ENCODE data around the gene UPK3B.
"Not testable (repeated sequence)": the region's sequence is repeated elsewhere in the genome, so short reads cannot be mapped to it uniquely, and the experiment has no call there.

The UPK3B gene

GRCh38 chr7:76483081-76483480, 27.3 kb upstream of the UPK3B start:
- not testable (repeated sequence) for H3K27ac Mint-ChIP-seq, H3K4me3 Mint-ChIP-seq, H3K9me3 Mint-ChIP-seq, H3K36me3 Mint-ChIP-seq, H3K4me1 Mint-ChIP-seq, H3K27me3 Mint-ChIP-seq

- H3K4me1 Mint-ChIP-seq, H3K27me3 Mint-ChIP-seq, H3K9me3 Mint-ChIP-seq, H3K27ac Mint-ChIP-seq, H3K36me3 Mint-ChIP-seq, H3K4me3 Mint-ChIP-seq: not testable (repeated sequence)
Observed at GRCh38 chr7:76484456-76484855, 25.9 kb upstream of the UPK3B start.

DNA sequence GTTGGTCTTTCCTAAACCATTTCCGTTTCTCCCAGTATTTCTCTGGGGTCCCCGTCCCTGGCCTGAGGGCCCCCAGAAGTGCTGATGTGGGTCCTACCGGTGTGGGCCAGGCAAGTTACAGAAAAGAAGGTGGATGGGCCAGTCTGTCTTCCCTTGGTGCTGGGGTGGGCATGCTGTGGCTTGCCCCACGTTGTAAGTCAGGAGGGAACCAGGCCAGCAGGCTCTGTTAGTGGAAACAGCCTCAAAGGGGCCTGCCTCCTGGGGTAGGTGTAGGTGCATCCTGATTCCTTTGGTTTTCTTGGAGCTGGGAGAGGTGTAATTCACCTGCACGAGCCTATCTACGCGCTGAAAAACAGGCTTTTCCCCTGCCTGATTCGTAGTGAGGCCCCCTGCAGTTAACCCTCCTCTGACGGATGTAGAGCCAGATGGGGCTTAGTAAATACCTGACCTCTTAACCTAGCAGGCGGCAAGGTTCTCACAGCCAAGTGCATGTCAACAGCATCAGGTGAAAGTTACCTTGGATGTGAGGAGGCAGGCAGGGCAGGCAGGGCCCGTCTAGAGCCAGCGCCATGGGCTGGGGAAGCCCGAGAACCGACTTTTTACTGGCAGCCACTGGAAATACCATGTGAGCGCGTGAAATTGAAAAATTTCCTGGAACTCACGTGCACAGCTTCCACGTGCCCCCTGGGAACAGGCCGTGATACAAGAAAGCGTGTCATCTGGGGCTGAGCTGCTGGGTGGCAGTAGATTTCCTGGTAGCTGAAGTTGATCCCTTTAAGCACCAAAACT, 24.3 kb upstream of the UPK3B start:
- H3K36me3 Mint-ChIP-seq, H3K4me1 Mint-ChIP-seq, H3K9me3 Mint-ChIP-seq: not testable (repeated sequence)

GRCh38 chr7:76486618-76487017, 23.7 kb upstream of the UPK3B start:
- H3K4me3 Mint-ChIP-seq = peak overlapping the region; percentile 23
- not testable (repeated sequence) for H3K9me3 Mint-ChIP-seq, H3K36me3 Mint-ChIP-seq, H3K27me3 Mint-ChIP-seq, H3K4me1 Mint-ChIP-seq
- H3K27ac Mint-ChIP-seq = peak overlapping the region; percentile 51

More for the DNA sequence above, 24.3 kb upstream of the UPK3B start:
- H3K27me3 Mint-ChIP-seq, H3K27ac Mint-ChIP-seq, H3K4me3 Mint-ChIP-seq: not testable (repeated sequence)

DNA sequence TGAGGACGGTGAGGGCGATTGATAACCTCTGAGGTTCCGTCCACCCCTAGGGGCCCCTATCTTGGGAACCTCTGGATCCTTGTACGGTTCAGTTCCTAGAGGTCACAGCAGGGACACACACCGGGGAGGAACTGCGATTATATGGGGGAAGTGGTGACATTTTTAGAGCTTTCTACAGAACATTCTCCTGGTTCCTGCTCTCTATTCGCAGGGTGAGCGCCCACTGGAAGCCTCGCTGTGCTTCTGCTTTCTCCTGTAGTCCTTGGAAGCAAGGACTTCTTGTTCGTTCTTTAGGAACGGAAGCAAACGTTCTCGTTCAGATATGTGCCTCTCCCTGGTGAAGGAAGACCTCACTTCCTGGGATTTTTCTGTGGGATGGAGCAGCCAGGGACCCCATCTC, 22.4 kb upstream of the UPK3B start:
- not testable (repeated sequence) for H3K27ac Mint-ChIP-seq, H3K4me1 Mint-ChIP-seq, H3K36me3 Mint-ChIP-seq, H3K9me3 Mint-ChIP-seq, H3K27me3 Mint-ChIP-seq, H3K4me3 Mint-ChIP-seq

DNA sequence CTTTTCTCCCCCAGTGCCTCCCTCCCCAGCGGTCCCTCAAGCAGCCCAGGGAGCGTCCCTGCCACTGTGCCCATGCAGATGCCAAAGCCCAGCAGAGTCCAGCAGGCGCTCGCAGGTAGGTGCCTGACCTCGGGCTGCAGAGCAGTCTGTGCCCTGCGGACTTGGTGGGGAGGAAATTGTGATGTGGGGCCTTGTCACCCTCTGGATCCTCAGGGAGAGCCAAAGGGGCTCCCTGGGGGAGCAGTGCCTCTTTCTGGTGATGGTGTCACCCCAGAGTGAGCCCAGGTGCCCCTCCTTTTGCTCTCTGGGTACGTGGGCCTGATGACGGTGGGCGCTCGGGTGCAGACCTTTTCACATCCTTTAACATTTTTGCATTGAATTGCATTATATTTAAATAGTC, 18.2 kb upstream of the UPK3B start:
- not testable (repeated sequence) for H3K4me3 Mint-ChIP-seq, H3K9me3 Mint-ChIP-seq, H3K4me1 Mint-ChIP-seq, H3K27ac Mint-ChIP-seq, H3K36me3 Mint-ChIP-seq, H3K27me3 Mint-ChIP-seq

DNA sequence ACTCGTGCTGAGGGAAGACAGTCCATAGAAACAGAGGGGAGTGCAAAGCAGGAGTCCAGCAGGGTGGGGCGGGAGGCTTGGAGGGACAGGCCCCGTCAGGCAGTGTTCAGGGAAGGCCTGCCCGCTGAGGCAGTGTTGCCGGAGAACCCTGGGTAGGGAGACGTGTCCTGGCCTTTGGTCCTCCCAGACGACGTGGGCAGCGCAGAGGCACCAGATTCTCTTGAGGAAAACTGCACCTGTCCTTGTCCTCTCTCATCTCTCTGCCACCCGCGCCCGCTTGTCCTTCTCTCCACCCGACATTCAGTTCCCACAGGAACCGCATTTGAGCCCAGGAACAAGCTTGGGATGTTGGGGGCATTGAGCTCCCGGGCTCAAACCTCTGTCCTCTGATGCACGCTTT, 14.6 kb upstream of the UPK3B start:
- not testable (repeated sequence) for H3K9me3 Mint-ChIP-seq, H3K27me3 Mint-ChIP-seq, H3K4me1 Mint-ChIP-seq, H3K4me3 Mint-ChIP-seq, H3K36me3 Mint-ChIP-seq, H3K27ac Mint-ChIP-seq

- not testable (repeated sequence) for H3K27ac Mint-ChIP-seq, H3K36me3 Mint-ChIP-seq, H3K9me3 Mint-ChIP-seq, H3K27me3 Mint-ChIP-seq, H3K4me1 Mint-ChIP-seq, H3K4me3 Mint-ChIP-seq
Observed at GRCh38 chr7:76497918-76498582, 12.3 kb upstream of the UPK3B start.

DNA sequence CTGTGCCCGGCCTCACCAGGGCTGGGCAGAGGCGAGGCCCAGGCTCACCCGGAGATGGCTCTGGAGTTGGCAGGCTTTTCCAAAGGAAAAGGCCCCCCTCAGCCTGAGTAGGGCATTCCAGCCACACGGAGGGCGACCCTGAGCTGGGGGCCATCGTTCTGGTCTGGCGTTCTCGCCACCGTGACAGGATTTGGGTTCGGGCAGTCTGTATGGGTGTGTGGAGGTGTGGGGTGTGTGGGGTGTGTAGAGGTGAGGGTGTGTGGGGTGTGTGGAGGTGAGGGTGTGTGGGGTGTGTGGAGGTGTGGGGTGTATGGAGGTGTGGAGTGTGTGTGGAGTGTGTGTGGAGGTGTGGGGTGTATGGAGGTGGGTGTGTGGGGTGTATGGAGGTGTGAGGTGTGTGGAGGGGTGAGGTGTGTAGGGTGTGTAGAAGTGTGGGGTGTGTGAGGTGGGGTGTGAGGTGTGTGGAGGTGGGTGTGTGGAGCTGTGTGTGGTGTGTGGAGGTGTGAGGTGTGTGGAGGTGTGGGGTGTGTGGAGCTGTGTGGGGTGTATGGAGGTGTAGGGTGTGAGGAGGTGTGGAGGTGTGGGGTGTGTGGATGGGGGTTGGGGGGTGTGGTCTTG, 11.7 kb upstream of the UPK3B start:
- not testable (repeated sequence) for H3K4me1 Mint-ChIP-seq, H3K27ac Mint-ChIP-seq, H3K27me3 Mint-ChIP-seq, H3K36me3 Mint-ChIP-seq, H3K4me3 Mint-ChIP-seq, H3K9me3 Mint-ChIP-seq

- not testable (repeated sequence) for H3K27ac Mint-ChIP-seq, H3K9me3 Mint-ChIP-seq, H3K27me3 Mint-ChIP-seq, H3K4me3 Mint-ChIP-seq, H3K4me1 Mint-ChIP-seq, H3K36me3 Mint-ChIP-seq
Observed at GRCh38 chr7:76499201-76499923, 11.0 kb upstream of the UPK3B start.

GRCh38 chr7:76499924-76500241, 10.5 kb upstream of the UPK3B start:
- not testable (repeated sequence) for H3K9me3 Mint-ChIP-seq, H3K4me1 Mint-ChIP-seq, H3K27ac Mint-ChIP-seq, H3K27me3 Mint-ChIP-seq, H3K4me3 Mint-ChIP-seq, H3K36me3 Mint-ChIP-seq

GRCh38 chr7:76502224-76502623, 8.1 kb upstream of the UPK3B start:
- H3K27me3 Mint-ChIP-seq, H3K4me3 Mint-ChIP-seq, H3K4me1 Mint-ChIP-seq, H3K9me3 Mint-ChIP-seq, H3K36me3 Mint-ChIP-seq, H3K27ac Mint-ChIP-seq: not testable (repeated sequence)

DNA sequence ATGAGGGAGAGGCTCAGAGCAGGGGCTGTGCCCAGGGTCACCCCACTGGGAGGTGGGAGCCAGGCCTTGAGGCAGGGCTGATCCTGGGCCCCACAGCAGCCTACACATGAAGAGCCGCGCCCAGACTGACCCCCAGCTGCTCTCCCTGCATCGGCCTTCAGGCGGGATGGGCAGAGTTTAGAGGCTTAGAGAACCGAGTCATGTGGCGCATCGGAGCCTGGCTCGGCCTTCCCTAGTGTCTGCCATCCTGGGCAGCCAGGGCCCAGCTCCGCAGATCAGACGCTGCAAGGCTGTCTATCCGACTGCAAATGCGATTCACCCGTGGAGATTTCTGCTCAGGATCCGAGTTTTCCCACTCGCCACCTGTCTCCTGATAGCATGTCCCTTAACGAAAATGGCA, 7.5 kb upstream of the UPK3B start:
- not testable (repeated sequence) for H3K27ac Mint-ChIP-seq, H3K4me3 Mint-ChIP-seq, H3K4me1 Mint-ChIP-seq, H3K36me3 Mint-ChIP-seq, H3K9me3 Mint-ChIP-seq, H3K27me3 Mint-ChIP-seq

DNA sequence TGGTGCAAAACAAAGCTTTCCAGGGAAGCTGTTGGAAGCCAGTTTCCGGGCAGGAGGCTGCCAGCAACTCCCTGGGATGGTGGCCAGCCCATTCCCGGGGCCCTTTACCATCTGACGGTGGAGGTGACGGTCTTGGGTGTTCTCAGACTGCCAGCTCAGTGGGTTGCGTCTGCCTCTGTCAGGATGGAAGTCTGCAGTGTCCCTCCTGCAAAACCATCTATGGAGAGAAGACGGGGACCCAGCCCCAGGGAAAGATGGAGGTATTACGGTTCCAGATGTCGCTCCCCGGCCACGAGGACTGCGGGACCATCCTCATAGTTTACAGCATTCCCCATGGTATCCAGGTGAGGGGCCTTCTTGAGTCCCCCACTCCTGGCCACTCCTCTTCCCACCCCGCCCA, 7.1 kb upstream of the UPK3B start:
- not testable (repeated sequence) for H3K4me1 Mint-ChIP-seq, H3K27me3 Mint-ChIP-seq, H3K9me3 Mint-ChIP-seq, H3K4me3 Mint-ChIP-seq, H3K36me3 Mint-ChIP-seq, H3K27ac Mint-ChIP-seq

- H3K36me3 Mint-ChIP-seq, H3K4me3 Mint-ChIP-seq, H3K9me3 Mint-ChIP-seq, H3K4me1 Mint-ChIP-seq, H3K27me3 Mint-ChIP-seq, H3K27ac Mint-ChIP-seq: not testable (repeated sequence)
Observed at GRCh38 chr7:76504351-76505167, 5.8 kb upstream of the UPK3B start.
